HepG2 (cell line): Measurements from ENCODE around the gene FBF1. TPM values are rescaled to one million over a fixed set of nuclear protein-coding genes. Genes with fewer than 3 reads are reported as not detected.

Experiments
- CENPT ChIP-seq: sonication (generic); formaldehyde crosslinking; IDR thresholded peaks from 2 replicates; pipeline ENCODE4 v1.8.0; 2022; ENCODE audit warnings: low read depth, mild to moderate bottlenecking, moderate library complexity, missing genetic modification reagents
- HNRNPUL1 ChIP-seq: fragments of 200-400 bp; formaldehyde crosslinking; IDR thresholded peaks from 2 replicates; pipeline ENCODE4 v1.6.1; 2017; ENCODE audit warnings: low read depth, mild to moderate bottlenecking, low read length, moderate library complexity
- MIER2 ChIP-seq: IDR thresholded peaks from 2 replicates; pipeline ENCODE4 v1.6.1; 2016; ENCODE audit warnings: missing biosample characterization, missing genetic modification reagents
- NONO ChIP-seq, 2 experiments: fragments of 450-650 bp in 1 of 2; sonication (generic) in 1 of 2; formaldehyde crosslinking in 1 of 2; IDR thresholded peaks in 1 of 2; conservative IDR thresholded peaks in 1 of 2; 2 replicates each; pipeline versions ENCODE4 v1.6.1 to v1.8.0; 2017 to 2022; ENCODE audit warnings: mild to moderate bottlenecking in 1 of 2, missing genetic modification reagents in 1 of 2, moderate library complexity in 1 of 2
- PAF1 ChIP-seq: IDR thresholded peaks from 2 replicates; pipeline ENCODE4 v1.6.1; 2016; ENCODE audit warnings: missing genetic modification reagents, missing compliant biosample characterization
- RAD21 ChIP-seq: fragments of 450-650 bp; formaldehyde crosslinking; IDR thresholded peaks from 2 replicates; pipeline ENCODE4 v1.5.0; 2020; ENCODE audit warnings: mild to moderate bottlenecking
- STAG1 ChIP-seq: sonication (generic); formaldehyde crosslinking; IDR thresholded peaks from 2 replicates; pipeline ENCODE4 v1.4.0; 2020; ENCODE audit warnings: missing genetic modification reagents
- TBP ChIP-seq: sonication (generic); formaldehyde crosslinking; IDR thresholded peaks from 2 replicates; pipeline ENCODE4 v1.5.0; 2020; ENCODE audit warnings: missing genetic modification reagents
- THAP11 ChIP-seq: IDR thresholded peaks from 2 replicates; pipeline ENCODE4 v1.6.1; 2016; ENCODE audit warnings: missing biosample characterization, missing genetic modification reagents
- YY1 ChIP-seq: IDR thresholded peaks from 2 replicates; pipeline ENCODE4 v1.6.1; 2011; ENCODE audit warnings: low read length, low read depth, moderate library complexity, mild to moderate bottlenecking; ENCODE audit not compliant: insufficient read depth, insufficient replicate concordance
- ZFP37 ChIP-seq: sonication (generic); formaldehyde crosslinking; IDR thresholded peaks from 2 replicates; pipeline ENCODE4 v1.4.0; 2020; ENCODE audit warnings: missing genetic modification reagents, borderline replicate concordance
- ZMAT3 ChIP-seq: sonication (generic); formaldehyde crosslinking; conservative IDR thresholded peaks from 2 replicates; pipeline ENCODE4 v1.7.0; 2021; ENCODE audit warnings: missing genetic modification reagents
- ZNF253 ChIP-seq: sonication (generic); formaldehyde crosslinking; IDR thresholded peaks from 2 replicates; pipeline ENCODE4 v1.8.0; 2022; ENCODE audit warnings: mild to moderate bottlenecking, missing genetic modification reagents, borderline replicate concordance
- ZNF292 ChIP-seq: sonication (generic); formaldehyde crosslinking; IDR thresholded peaks from 2 replicates; pipeline ENCODE4 v1.8.1; 2022; ENCODE audit warnings: mild to moderate bottlenecking, low read depth, missing genetic modification reagents, borderline replicate concordance
- ZNF44 ChIP-seq: sonication (generic); formaldehyde crosslinking; IDR thresholded peaks from 2 replicates; pipeline ENCODE4 v1.5.1; 2020; ENCODE audit warnings: mild to moderate bottlenecking, missing genetic modification reagents
- ZNF75D ChIP-seq: sonication (generic); formaldehyde crosslinking; IDR thresholded peaks from 2 replicates; pipeline ENCODE4 v1.8.1; 2023; ENCODE audit warnings: missing genetic modification reagents, mild to moderate bottlenecking, borderline replicate concordance
- ZNF850 ChIP-seq: sonication (generic); formaldehyde crosslinking; conservative IDR thresholded peaks from 2 replicates; pipeline ENCODE4 v1.9.0; 2021; ENCODE audit warnings: mild to moderate bottlenecking, missing genetic modification reagents
- polyA plus RNA-seq, 8 experiments: library from polyadenylated mRNA; depleted of rRNA in 3 of 8; stranded (reverse) in 7 of 8; unstranded in 1 of 8; fragments of >200 nt; fragmentation: Illumina TruSeq in 4 of 8; extraction: Trizol in 4 of 8; gene quantifications; 2 replicates each; pipeline versions ENCODE4 v1.2.1 to v1.2.3, GENCODE V29; 2011 to 2016; ENCODE audit warnings: low read depth in 4 of 8, missing spikeins in 1 of 8, mixed read lengths in 1 of 8; ENCODE audit not compliant: insufficient read depth in 1 of 8
- total RNA-seq, 5 experiments: library from RNA; depleted of rRNA; stranded (reverse); fragments of >200 nt; fragmentation: Illumina TruSeq; extraction: Trizol; gene quantifications; 2 replicates each; pipeline ENCODE4 v1.2.3, GENCODE V29; 2016; ENCODE audit warnings: low read depth in 1 of 5
- TF ChIP-seq, protein P1 (sequence below): sonication (generic); formaldehyde crosslinking; IDR thresholded peaks from one replicate; pipeline ENCODE4 v1.5.1; 2020; ENCODE audit warnings: mild to moderate bottlenecking, missing genetic modification reagents; ENCODE audit errors: not compliant biosample characterization
- TF ChIP-seq, protein P2 (sequence below): sonication (generic); formaldehyde crosslinking; IDR thresholded peaks from 2 replicates; pipeline ENCODE4 v1.8.1; 2023; ENCODE audit warnings: mild to moderate bottlenecking, missing genetic modification reagents, borderline replicate concordance
- TF ChIP-seq, protein P3 (sequence below): sonication (generic); formaldehyde crosslinking; IDR thresholded peaks from 2 replicates; pipeline ENCODE4 v1.5.0; 2020; ENCODE audit warnings: missing genetic modification reagents, mild to moderate bottlenecking, borderline replicate concordance

The FBF1 gene
- total and polyA plus RNA-seq, 2 of the 13 experiments (the other 11 are each of a cell fraction or from before 2014, with no cell fraction given), result 2.4 to 8.1 TPM

DNA sequence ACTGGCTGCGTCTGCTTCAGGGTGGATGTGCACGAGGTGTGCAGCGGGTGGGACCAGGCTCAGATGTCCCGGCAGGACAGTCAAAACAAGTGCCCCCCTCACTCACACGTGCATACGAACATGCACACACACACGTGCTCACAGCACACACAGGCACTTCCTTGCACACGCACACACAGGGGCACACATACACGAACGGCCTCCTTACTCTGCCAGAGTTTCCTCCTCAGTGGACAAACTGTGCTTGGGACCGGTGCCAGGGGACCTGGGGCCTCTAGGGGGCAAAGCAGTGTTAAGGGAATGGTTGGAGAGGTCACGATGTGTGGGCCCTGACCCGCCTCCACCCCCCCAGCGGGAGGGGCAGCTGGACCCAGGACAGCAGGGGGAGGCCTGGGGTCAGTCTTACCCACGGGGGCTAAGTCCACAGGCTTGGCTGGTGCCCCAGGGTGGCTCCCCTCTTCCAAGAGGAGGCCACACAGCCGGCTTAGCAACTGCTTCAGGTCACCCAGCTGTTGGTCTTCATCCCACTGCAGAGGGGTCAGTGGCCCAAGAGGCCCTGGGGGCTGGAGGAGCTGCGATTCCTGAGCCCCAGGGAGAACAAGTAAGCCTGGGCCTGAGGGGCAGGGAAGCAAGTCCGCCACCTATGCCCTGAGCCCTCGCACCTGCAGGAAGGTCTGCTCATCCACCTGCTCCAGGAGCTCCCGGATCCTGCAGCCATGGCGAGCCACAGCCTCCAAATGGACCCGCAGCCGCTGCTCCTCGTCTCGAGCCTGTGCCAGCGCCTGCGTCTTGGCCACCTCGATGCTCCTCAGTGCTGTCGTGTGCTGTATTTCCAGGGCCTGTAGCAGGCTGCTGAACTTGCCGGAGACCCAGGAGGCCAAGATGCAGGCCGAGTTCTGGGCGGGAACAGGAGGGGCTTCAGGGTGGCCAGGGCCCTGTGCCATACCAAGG lies 49.0 kb downstream of the FBF1 start (continued):
- TF ChIP-seq HNRNPUL1 (no peak), THAP11 (CRISPR knock-in tag) (peak; percentile 69), RAD21 (CRISPR knock-in tag) (no peak), ZFP37 (CRISPR knock-in tag) (peak; percentile 58; the same call in 1 of the 2 replicates), MIER2 (CRISPR knock-in tag) (peak; percentile 80), YY1 (no peak), PAF1 (CRISPR knock-in tag) (no peak; the same call in 1 of the 2 replicates), ZNF292 (CRISPR knock-in tag) (no peak), ZNF253 (CRISPR knock-in tag) (0 out of 2 replicates have a peak, but pooled peaks have one; percentile 18), CENPT (CRISPR knock-in tag) (peak; percentile 62), ZNF75D (CRISPR knock-in tag) (no peak; the same call in 1 of the 2 replicates), TBP (CRISPR knock-in tag) (0 out of 2 replicates have a peak, but pooled peaks have one; percentile 30), NONO (IDR thresholded peaks at IDR 0.05) (no peak), NONO (CRISPR knock-in tag; conservative IDR thresholded peaks at IDR 0.05) (peak; percentile 14), ZNF44 (CRISPR knock-in tag) (0 out of 2 replicates have a peak, but pooled peaks have one; percentile 29), STAG1 (no peak; the same call in 1 of the 2 replicates), ZMAT3 (no peak; the same call in 1 of the 2 replicates), ZNF850 (no peak)
- TF ChIP-seq, protein P1, sequence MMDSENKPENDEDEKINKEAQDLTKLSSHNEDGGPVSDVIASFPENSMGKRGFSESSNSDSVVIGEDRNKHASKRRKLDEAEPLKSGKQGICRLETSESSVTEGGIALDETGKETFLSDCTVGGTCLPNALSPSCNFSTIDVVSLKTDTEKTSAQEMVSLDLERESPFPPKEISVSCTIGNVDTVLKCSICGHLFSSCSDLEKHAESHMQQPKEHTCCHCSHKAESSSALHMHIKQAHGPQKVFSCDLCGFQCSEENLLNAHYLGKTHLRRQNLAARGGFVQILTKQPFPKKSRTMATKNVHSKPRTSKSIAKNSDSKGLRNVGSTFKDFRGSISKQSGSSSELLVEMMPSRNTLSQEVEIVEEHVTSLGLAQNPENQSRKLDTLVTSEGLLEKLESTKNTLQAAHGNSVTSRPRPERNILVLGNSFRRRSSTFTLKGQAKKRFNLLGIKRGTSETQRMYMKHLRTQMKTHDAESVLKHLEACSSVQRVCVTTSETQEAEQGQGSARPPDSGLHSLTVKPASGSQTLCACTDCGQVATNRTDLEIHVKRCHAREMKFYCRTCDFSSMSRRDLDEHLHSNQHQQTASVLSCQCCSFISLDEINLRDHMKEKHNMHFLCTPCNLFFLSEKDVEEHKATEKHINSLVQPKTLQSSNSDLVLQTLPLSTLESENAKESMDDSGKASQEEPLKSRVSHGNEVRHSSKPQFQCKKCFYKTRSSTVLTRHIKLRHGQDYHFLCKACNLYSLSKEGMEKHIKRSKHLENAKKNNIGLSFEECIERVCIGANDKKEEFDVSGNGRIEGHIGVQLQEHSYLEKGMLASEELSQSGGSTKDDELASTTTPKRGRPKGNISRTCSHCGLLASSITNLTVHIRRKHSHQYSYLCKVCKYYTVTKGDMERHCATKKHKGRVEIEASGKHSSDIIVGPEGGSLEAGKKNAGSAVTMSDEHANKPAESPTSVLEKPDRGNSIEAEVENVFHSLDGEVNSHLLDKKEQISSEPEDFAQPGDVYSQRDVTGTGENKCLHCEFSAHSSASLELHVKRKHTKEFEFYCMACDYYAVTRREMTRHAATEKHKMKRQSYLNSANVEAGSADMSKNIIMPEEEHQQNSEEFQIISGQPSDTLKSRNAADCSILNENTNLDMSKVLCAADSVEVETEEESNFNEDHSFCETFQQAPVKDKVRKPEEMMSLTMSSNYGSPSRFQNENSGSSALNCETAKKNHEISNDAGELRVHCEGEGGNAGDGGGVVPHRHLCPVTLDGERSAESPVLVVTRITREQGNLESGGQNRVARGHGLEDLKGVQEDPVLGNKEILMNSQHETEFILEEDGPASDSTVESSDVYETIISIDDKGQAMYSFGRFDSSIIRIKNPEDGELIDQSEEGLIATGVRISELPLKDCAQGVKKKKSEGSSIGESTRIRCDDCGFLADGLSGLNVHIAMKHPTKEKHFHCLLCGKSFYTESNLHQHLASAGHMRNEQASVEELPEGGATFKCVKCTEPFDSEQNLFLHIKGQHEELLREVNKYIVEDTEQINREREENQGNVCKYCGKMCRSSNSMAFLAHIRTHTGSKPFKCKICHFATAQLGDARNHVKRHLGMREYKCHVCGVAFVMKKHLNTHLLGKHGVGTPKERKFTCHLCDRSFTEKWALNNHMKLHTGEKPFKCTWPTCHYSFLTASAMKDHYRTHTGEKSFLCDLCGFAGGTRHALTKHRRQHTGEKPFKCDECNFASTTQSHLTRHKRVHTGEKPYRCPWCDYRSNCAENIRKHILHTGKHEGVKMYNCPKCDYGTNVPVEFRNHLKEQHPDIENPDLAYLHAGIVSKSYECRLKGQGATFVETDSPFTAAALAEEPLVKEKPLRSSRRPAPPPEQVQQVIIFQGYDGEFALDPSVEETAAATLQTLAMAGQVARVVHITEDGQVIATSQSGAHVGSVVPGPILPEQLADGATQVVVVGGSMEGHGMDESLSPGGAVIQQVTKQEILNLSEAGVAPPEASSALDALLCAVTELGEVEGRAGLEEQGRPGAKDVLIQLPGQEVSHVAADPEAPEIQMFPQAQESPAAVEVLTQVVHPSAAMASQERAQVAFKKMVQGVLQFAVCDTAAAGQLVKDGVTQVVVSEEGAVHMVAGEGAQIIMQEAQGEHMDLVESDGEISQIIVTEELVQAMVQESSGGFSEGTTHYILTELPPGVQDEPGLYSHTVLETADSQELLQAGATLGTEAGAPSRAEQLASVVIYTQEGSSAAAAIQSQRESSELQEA (CRISPR knock-in tag), result peak; percentile 67
- TF ChIP-seq, protein P2, sequence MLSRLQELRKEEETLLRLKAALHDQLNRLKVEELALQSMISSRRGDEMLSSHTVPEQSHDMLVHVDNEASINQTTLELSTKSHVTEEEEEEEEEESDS, result no peak
- TF ChIP-seq, protein P3, sequence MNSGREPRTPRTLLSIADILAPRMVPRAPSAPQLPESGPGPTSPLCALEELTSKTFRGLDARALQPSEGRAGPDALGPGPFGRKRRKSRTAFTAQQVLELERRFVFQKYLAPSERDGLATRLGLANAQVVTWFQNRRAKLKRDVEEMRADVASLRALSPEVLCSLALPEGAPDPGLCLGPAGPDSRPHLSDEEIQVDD (CRISPR knock-in tag), result peak; percentile 73; the same call in 1 of the 2 replicates
